Fibroblast of lung (primary cell): ENCODE data around the gene AFAP1. TPM values are rescaled to one million over a fixed set of nuclear protein-coding genes. Genes with fewer than 3 reads are reported as not detected.

ENCODE experiments used
- DNase-seq, 2 donors: peaks; one replicate each; pipeline versions ENCODE4 v3.0.0 to v3.0.0-alpha.2; 2010; ENCODE audit warnings: low read depth in 2 of 2
- H2AFZ ChIP-seq: 2 replicates; pipeline ENCODE4 v1.5.1; 2012; ENCODE audit warnings: low read length, control low read depth, inconsistent platforms
- H3K27ac ChIP-seq: 2 replicates; pipeline ENCODE4 v1.5.1; 2011; ENCODE audit warnings: low read length, control low read depth; ENCODE audit not compliant: insufficient read depth
- H3K27me3 ChIP-seq: 2 replicates; pipeline ENCODE4 v1.5.1; 2011; ENCODE audit warnings: mild to moderate bottlenecking, low read length; ENCODE audit not compliant: control insufficient read depth, insufficient read depth
- H3K36me3 ChIP-seq: 2 replicates; pipeline ENCODE4 v1.5.1; 2011; ENCODE audit warnings: low read length; ENCODE audit not compliant: control insufficient read depth, insufficient read depth
- H3K4me1 ChIP-seq: 2 replicates; pipeline ENCODE4 v1.5.1; 2011; ENCODE audit warnings: low read length; ENCODE audit not compliant: control insufficient read depth, insufficient read depth; ENCODE audit errors: extremely low read depth
- H3K4me2 ChIP-seq: 2 replicates; pipeline ENCODE4 v1.5.1; 2011; ENCODE audit warnings: low read length, control low read depth; ENCODE audit not compliant: insufficient read depth; ENCODE audit errors: extremely low read depth
- H3K4me3 ChIP-seq, 4 experiments: fragments of 200-600 bp in 1 of 4; sonication (generic) in 1 of 4; replicated peaks in 1 of 4; 2 replicates each; pipeline ENCODE4 v1.5.1; 2011 to 2016; ENCODE audit warnings: low read length in 4 of 4, low read depth in 3 of 4, mild to moderate bottlenecking in 3 of 4, control low read depth in 2 of 4, inconsistent platforms in 1 of 4, mixed read lengths in 1 of 4; ENCODE audit not compliant: insufficient read depth in 1 of 4; ENCODE audit errors: control extremely low read depth in 1 of 4
- H3K79me2 ChIP-seq: 2 replicates; pipeline ENCODE4 v1.5.1; 2012; ENCODE audit warnings: mild to moderate bottlenecking, low read length, inconsistent platforms; ENCODE audit not compliant: control insufficient read depth, insufficient read depth
- H3K9ac ChIP-seq: 2 replicates; pipeline ENCODE4 v1.5.1; 2011; ENCODE audit warnings: mild to moderate bottlenecking, low read length, control low read depth; ENCODE audit not compliant: insufficient read depth
- H3K9me3 ChIP-seq: 2 replicates; pipeline ENCODE4 v1.5.1; 2012; ENCODE audit warnings: low read depth, low read length; ENCODE audit not compliant: control insufficient read depth, insufficient read depth
- H4K20me1 ChIP-seq: 2 replicates; pipeline ENCODE4 v1.5.1; 2011; ENCODE audit warnings: low read length; ENCODE audit not compliant: control insufficient read depth, insufficient read depth; ENCODE audit errors: extremely low read depth
- EZH2 ChIP-seq: IDR thresholded peaks from 2 replicates; pipeline ENCODE4 v1.5.1; 2012; ENCODE audit warnings: low read length, control low read depth, mild to moderate bottlenecking; ENCODE audit errors: missing control alignments
- polyA plus RNA-seq, 2 donors: library from polyadenylated mRNA; depleted of rRNA in 1 of 2; stranded (reverse) in 1 of 2; unstranded in 1 of 2; fragments of >200 nt; gene quantifications; 2 replicates each; pipeline ENCODE4 v1.2.1, GENCODE V29; 2011 to 2012; ENCODE audit warnings: missing spikeins in 1 of 2
- total RNA-seq: library from RNA; depleted of rRNA; stranded (reverse); fragments of >200 nt; gene quantifications from 2 replicates; pipeline ENCODE4 v1.2.1, GENCODE V29; 2014
- TF ChIP-seq, protein P1 (sequence below), 2 donors: IDR thresholded peaks in 1 of 2; conservative IDR thresholded peaks in 1 of 2; 1 replicate in 1 of 2; 2 replicates in 1 of 2; pipeline ENCODE4 v1.5.1; 2011 to 2012; ENCODE audit warnings: low read length in 2 of 2, control low read depth in 1 of 2, inconsistent platforms in 1 of 2, low read depth in 1 of 2, mild to moderate bottlenecking in 1 of 2

Gene AFAP1
- total and polyA plus RNA-seq, 2 donors (not counting 1 experiment from before 2014, with no cell fraction given): 21.8 to 30.1 TPM

GRCh38 chr4:7960017-7960789 is 20.5 kb upstream of the AFAP1 start:
- Histone ChIP-seq H3K36me3 (no peaks in the 10 kb centered on the region), H3K4me1 (peaks cover 19% of the 10 kb centered on the region), H3K9ac (no peak overlapping the region), H3K4me3 (no peak overlapping the region), H2AFZ (no peak overlapping the region), H3K9me3 (no peaks in the 10 kb centered on the region), H3K79me2 (no peaks in the 10 kb centered on the region), H4K20me1 (no peaks in the 10 kb centered on the region), H3K4me2 (peak overlapping the region; percentile 26), H3K27me3 (peaks cover 5% of the 10 kb centered on the region), H3K27ac (peak overlapping the region; percentile 69)
- TF ChIP-seq EZH2: no peak
- TF ChIP-seq, protein P1, sequence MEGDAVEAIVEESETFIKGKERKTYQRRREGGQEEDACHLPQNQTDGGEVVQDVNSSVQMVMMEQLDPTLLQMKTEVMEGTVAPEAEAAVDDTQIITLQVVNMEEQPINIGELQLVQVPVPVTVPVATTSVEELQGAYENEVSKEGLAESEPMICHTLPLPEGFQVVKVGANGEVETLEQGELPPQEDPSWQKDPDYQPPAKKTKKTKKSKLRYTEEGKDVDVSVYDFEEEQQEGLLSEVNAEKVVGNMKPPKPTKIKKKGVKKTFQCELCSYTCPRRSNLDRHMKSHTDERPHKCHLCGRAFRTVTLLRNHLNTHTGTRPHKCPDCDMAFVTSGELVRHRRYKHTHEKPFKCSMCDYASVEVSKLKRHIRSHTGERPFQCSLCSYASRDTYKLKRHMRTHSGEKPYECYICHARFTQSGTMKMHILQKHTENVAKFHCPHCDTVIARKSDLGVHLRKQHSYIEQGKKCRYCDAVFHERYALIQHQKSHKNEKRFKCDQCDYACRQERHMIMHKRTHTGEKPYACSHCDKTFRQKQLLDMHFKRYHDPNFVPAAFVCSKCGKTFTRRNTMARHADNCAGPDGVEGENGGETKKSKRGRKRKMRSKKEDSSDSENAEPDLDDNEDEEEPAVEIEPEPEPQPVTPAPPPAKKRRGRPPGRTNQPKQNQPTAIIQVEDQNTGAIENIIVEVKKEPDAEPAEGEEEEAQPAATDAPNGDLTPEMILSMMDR (conservative IDR thresholded peaks at IDR 0.05 in 1 of 2, IDR thresholded peaks at IDR 0.05 in 1 of 2; ENCODE audit: low read depth in 1 of 2, low read length in 2 of 2): no peak
- DNase-seq: no peak

DNA sequence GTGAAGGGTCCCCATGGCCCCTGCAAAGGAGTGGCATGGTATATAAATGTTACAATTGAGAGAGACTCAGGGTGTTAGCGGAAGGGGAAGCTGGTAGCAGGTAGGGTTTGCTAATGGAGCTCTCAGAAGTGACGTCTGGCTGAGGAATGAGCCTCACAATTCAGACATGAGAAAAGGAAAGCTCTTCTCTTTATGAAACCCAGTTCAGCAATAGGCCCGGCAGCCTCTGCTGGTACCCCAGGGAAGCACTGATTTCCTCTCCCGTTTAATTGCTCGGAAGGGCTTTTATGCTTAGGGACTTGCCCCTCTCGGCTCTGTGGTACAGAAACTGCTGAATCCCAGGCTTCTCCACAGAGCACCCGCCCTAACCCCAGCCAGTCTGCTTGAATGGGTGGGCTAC is 19.4 kb upstream of the AFAP1 start:
- Histone ChIP-seq H3K9ac (no peak overlapping the region), H4K20me1 (no peaks in the 10 kb centered on the region), H3K27me3 (peaks cover 5% of the 10 kb centered on the region), H3K36me3 (no peaks in the 10 kb centered on the region), H2AFZ (no peak overlapping the region), H3K4me3 (no peak overlapping the region), H3K79me2 (no peaks in the 10 kb centered on the region), H3K4me2 (no peak overlapping the region), H3K4me1 (peaks cover 19% of the 10 kb centered on the region), H3K9me3 (no peaks in the 10 kb centered on the region), H3K27ac (no peak overlapping the region)
- TF ChIP-seq EZH2: no peak
- TF ChIP-seq, protein P1 (conservative IDR thresholded peaks at IDR 0.05 in 1 of 2, IDR thresholded peaks at IDR 0.05 in 1 of 2; ENCODE audit: low read depth in 1 of 2, low read length in 2 of 2): no peak
- DNase-seq: no peak

- no peak overlapping the region for H3K4me2 ChIP-seq
- no peaks in the 10 kb centered on the region for H3K27me3 ChIP-seq
- no peaks in the 10 kb centered on the region for H4K20me1 ChIP-seq
- TF ChIP-seq, protein P1 (conservative IDR thresholded peaks at IDR 0.05 in 1 of 2, IDR thresholded peaks at IDR 0.05 in 1 of 2; ENCODE audit: low read depth in 1 of 2, low read length in 2 of 2): no peak
- no peak for TF ChIP-seq EZH2
- H3K27ac ChIP-seq: no peak overlapping the region
- peaks cover 19% of the 10 kb centered on the region for H3K4me1 ChIP-seq
- H3K9ac ChIP-seq: no peak overlapping the region
- H3K9me3 ChIP-seq: no peaks in the 10 kb centered on the region
- DNase-seq: peak in 1 of 2 donors; percentile 23
- no peaks in the 10 kb centered on the region for H3K79me2 ChIP-seq
- no peak overlapping the region for H2AFZ ChIP-seq
- H3K4me3 ChIP-seq: no peak overlapping the region
- H3K36me3 ChIP-seq: no peaks in the 10 kb centered on the region
These were observed 17.4 kb upstream of the AFAP1 start for GRCh38 chr4:7956934-7957656.
